Neuronal stem cell (in vitro differentiated cells): ENCODE results near the gene PEMT.
A peak's percentile ranks its signal among the peaks of the same experiment; 100 is the strongest.

Experiments used
- DNase-seq: peaks from one replicate; pipeline ENCODE4 v3.0.0-alpha.2; 2013; ENCODE audit warnings: low spot score
- H2AFZ ChIP-seq: one replicate; pipeline ENCODE4 v1.6.1; 2013; ENCODE audit warnings: mild to moderate bottlenecking, low read length, inconsistent platforms
- H2AK5ac ChIP-seq: 2 replicates; pipeline ENCODE4 v1.6.1; 2013; ENCODE audit warnings: low read depth, mild to moderate bottlenecking, inconsistent platforms, low read length, moderate library complexity, mixed read lengths
- H2BK120ac ChIP-seq: 2 replicates; pipeline ENCODE4 v1.6.1; 2013; ENCODE audit warnings: low read depth, mild to moderate bottlenecking, inconsistent platforms, low read length, moderate library complexity, mixed read lengths
- H2BK12ac ChIP-seq: one replicate; pipeline ENCODE4 v1.6.1; 2013; ENCODE audit warnings: low read length, inconsistent platforms
- H2BK15ac ChIP-seq: 2 replicates; pipeline ENCODE4 v1.6.1; 2013; ENCODE audit warnings: mild to moderate bottlenecking, low read length, inconsistent platforms, mixed read lengths
- H2BK5ac ChIP-seq: one replicate; pipeline ENCODE4 v1.6.1; 2013; ENCODE audit warnings: inconsistent platforms, mild to moderate bottlenecking, low read length, moderate library complexity
- H3K14ac ChIP-seq: one replicate; pipeline ENCODE4 v1.6.1; 2013; ENCODE audit warnings: low read length, inconsistent platforms
- H3K18ac ChIP-seq: 2 replicates; pipeline ENCODE4 v1.6.1; 2013; ENCODE audit warnings: low read length, inconsistent platforms
- H3K23ac ChIP-seq: 2 replicates; pipeline ENCODE4 v1.6.1; 2013; ENCODE audit warnings: low read depth, mild to moderate bottlenecking, mixed read lengths, low read length, inconsistent platforms; ENCODE audit not compliant: poor library complexity
- H3K27ac ChIP-seq: replicated peaks from 3 replicates; pipeline ENCODE4 v1.5.1; 2013; ENCODE audit warnings: low read length, inconsistent platforms
- H3K27me3 ChIP-seq, 3 experiments: 2 replicates each; pipeline ENCODE4 v1.6.1; 2013; ENCODE audit warnings: low read length in 3 of 3, mild to moderate bottlenecking in 2 of 3, inconsistent platforms in 1 of 3, low read depth in 1 of 3, mixed read lengths in 1 of 3, moderate library complexity in 1 of 3; ENCODE audit not compliant: control insufficient read depth in 3 of 3, insufficient read depth in 3 of 3
- H3K36me3 ChIP-seq, 2 donors: replicated peaks in 1 of 2; 2 replicates each; pipeline ENCODE4 v1.6.1; 2013; ENCODE audit warnings: low read length in 2 of 2; ENCODE audit not compliant: control insufficient read depth in 2 of 2, insufficient read depth in 2 of 2
- H3K4ac ChIP-seq: 2 replicates; pipeline ENCODE4 v1.6.1; 2013; ENCODE audit warnings: inconsistent platforms, mild to moderate bottlenecking, low read length, moderate library complexity
- H3K4me1 ChIP-seq, 2 donors: 1 replicate in 1 of 2; 2 replicates in 1 of 2; pipeline ENCODE4 v1.6.1; 2013; ENCODE audit warnings: low read length in 2 of 2, low read depth in 1 of 2; ENCODE audit not compliant: control insufficient read depth in 2 of 2, insufficient read depth in 1 of 2
- H3K4me2 ChIP-seq: one replicate; pipeline ENCODE4 v1.6.1; 2013; ENCODE audit warnings: mild to moderate bottlenecking, low read length, inconsistent platforms; ENCODE audit not compliant: insufficient read depth, poor library complexity, severe bottlenecking
- H3K4me3 ChIP-seq, 2 donors: 2 replicates each; pipeline ENCODE4 v1.5.1; 2013; ENCODE audit warnings: low read length in 2 of 2, mild to moderate bottlenecking in 2 of 2, inconsistent platforms in 1 of 2, moderate library complexity in 1 of 2
- H3K79me1 ChIP-seq: one replicate; pipeline ENCODE4 v1.6.1; 2013; ENCODE audit warnings: low read depth, mild to moderate bottlenecking, inconsistent platforms, low read length, moderate library complexity
- H3K9ac ChIP-seq: one replicate; pipeline ENCODE4 v1.6.1; 2013; ENCODE audit warnings: mild to moderate bottlenecking, low read depth, low read length, inconsistent platforms; ENCODE audit not compliant: poor library complexity
- H3K9me3 ChIP-seq, 2 donors: replicated peaks in 1 of 2; 2 replicates each; pipeline versions ENCODE3 to v1.6.1; 2013; ENCODE audit warnings: low read length in 2 of 2, mild to moderate bottlenecking in 2 of 2, inconsistent platforms in 1 of 2, low read depth in 1 of 2, mixed read lengths in 1 of 2, moderate library complexity in 1 of 2; ENCODE audit not compliant: control insufficient read depth in 2 of 2, insufficient read depth in 1 of 2
- H4K8ac ChIP-seq: one replicate; pipeline ENCODE4 v1.6.1; 2013; ENCODE audit warnings: low read depth, mild to moderate bottlenecking, inconsistent platforms, low read length, moderate library complexity
- H4K91ac ChIP-seq: one replicate; pipeline ENCODE4 v1.6.1; 2013; ENCODE audit warnings: low read length, low read depth, mild to moderate bottlenecking, inconsistent platforms; ENCODE audit not compliant: poor library complexity
- whole genome bisulfite sequencing, 2 donors: extraction: QIAGEN DNeasy Blood & Tissue Kit; methylation state at CpG; one replicate each; pipeline ENCODE4 v1.1.7; 2013; ENCODE audit warnings: missing lambda C conversion rate in 2 of 2, mixed read lengths in 1 of 2; ENCODE audit not compliant: insufficient read length in 2 of 2, insufficient replicate concordance in 1 of 2; ENCODE audit errors: extremely low coverage in 2 of 2; 5-methylcytosine and 5-hydroxymethylcytosine counted together

Gene PEMT

GRCh38 chr17:17549732-17550366 is 41.7 kb downstream of the PEMT start:
- Histone ChIP-seq H2BK120ac (no peak overlapping the region), H3K36me3 (no peaks in the 10 kb centered on the region), H2BK12ac (peak overlapping the region; percentile 76), H3K18ac (peak overlapping the region; percentile 79), H3K14ac (no peak overlapping the region), H3K4ac (no peak overlapping the region), H3K9me3 (no peaks in the 10 kb centered on the region), H3K9ac (no peak overlapping the region), H3K79me1 (no peaks in the 10 kb centered on the region), H2AK5ac (no peak overlapping the region), H3K27ac (no peak overlapping the region), H3K27me3 (no peaks in the 10 kb centered on the region), H3K4me3 (no peak overlapping the region), H3K4me2 (no peak overlapping the region), H3K4me1 (peaks cover 8 to 10% of the 10 kb centered on the region in 2 donors), H2BK15ac (no peak overlapping the region), H3K23ac (no peak overlapping the region), H4K91ac (no peak overlapping the region), H2BK5ac (no peak overlapping the region), H2AFZ (no peak overlapping the region), H4K8ac (no peak overlapping the region)
- no CpG with 5 or more reads among the region's 20 CpGs for WGBS, 2 donors
- no peak for DNase-seq

GRCh38 chr17:17548044-17548443 is 43.5 kb downstream of the PEMT start:
- Histone ChIP-seq H2BK120ac (no peak overlapping the region), H3K79me1 (no peaks in the 10 kb centered on the region), H3K4ac (no peak overlapping the region), H3K4me3 (no peak overlapping the region), H3K27ac (no peak overlapping the region), H3K9ac (peak overlapping the region; percentile 3), H3K27me3 (no peaks in the 10 kb centered on the region), H2AK5ac (no peak overlapping the region), H3K18ac (peak overlapping the region; percentile 23), H3K4me2 (no peak overlapping the region), H2BK5ac (no peak overlapping the region), H2AFZ (no peak overlapping the region), H4K91ac (no peak overlapping the region), H3K36me3 (no peaks in the 10 kb centered on the region), H2BK12ac (no peak overlapping the region), H2BK15ac (no peak overlapping the region), H3K9me3 (no peaks in the 10 kb centered on the region), H3K4me1 (peaks cover 8% of the 10 kb centered on the region in 2 donors), H4K8ac (no peak overlapping the region), H3K23ac (no peak overlapping the region), H3K14ac (no peak overlapping the region)
- no CpG with 5 or more reads among the region's 8 CpGs for WGBS, 2 donors
- no peak for DNase-seq

- Histone ChIP-seq H3K4ac (no peak overlapping the region), H3K27me3 (no peaks in the 10 kb centered on the region), H3K9ac (no peak overlapping the region), H3K36me3 (no peaks in the 10 kb centered on the region), H3K79me1 (no peaks in the 10 kb centered on the region), H3K4me3 (no peak overlapping the region), H2AK5ac (peak overlapping the region; percentile 13), H3K23ac (no peak overlapping the region), H3K27ac (no peak overlapping the region), H4K8ac (no peak overlapping the region), H4K91ac (no peak overlapping the region), H2BK120ac (no peak overlapping the region), H2BK12ac (no peak overlapping the region), H2BK5ac (no peak overlapping the region), H3K9me3 (peaks cover 0 to 2% of the 10 kb centered on the region in 2 donors), H2AFZ (no peak overlapping the region), H3K4me1 (peaks cover 8% of the 10 kb centered on the region in 2 donors), H3K18ac (peak overlapping the region; percentile 9), H3K14ac (no peak overlapping the region), H3K4me2 (no peak overlapping the region), H2BK15ac (no peak overlapping the region)
- no CpG with 5 or more reads among the region's 9 CpGs for WGBS, 2 donors
- no peak for DNase-seq
Measured at GRCh38 chr17:17547210-17547764, 44.2 kb downstream of the PEMT start.

- Histone ChIP-seq H2AK5ac (no peak overlapping the region), H3K14ac (no peak overlapping the region), H3K23ac (peak overlapping the region; percentile 45), H3K27ac (no peak overlapping the region), H3K27me3 (no peaks in the 10 kb centered on the region), H3K36me3 (no peaks in the 10 kb centered on the region), H3K9me3 (peaks cover 0 to 2% of the 10 kb centered on the region in 2 donors), H3K4me2 (no peak overlapping the region), H4K91ac (no peak overlapping the region), H3K18ac (no peak overlapping the region), H4K8ac (no peak overlapping the region), H3K79me1 (no peaks in the 10 kb centered on the region), H2AFZ (no peak overlapping the region), H3K4ac (no peak overlapping the region), H3K9ac (no peak overlapping the region), H2BK15ac (no peak overlapping the region), H2BK12ac (no peak overlapping the region), H3K4me3 (no peak overlapping the region), H2BK5ac (no peak overlapping the region), H2BK120ac (no peak overlapping the region), H3K4me1 (peaks cover 6 to 7% of the 10 kb centered on the region in 2 donors)
- no CpG with 5 or more reads among the region's 16 CpGs for whole genome bisulfite sequencing, 2 donors
- no peak for DNase-seq
Measured at GRCh38 chr17:17546399-17547185, 44.9 kb downstream of the PEMT start.
